IPS-18a (cell line): ENCODE data around the gene SLC16A12.
"Not testable (repeated sequence)": the region's sequence is repeated elsewhere in the genome, so short reads cannot be mapped to it uniquely, and the experiment has no call there.

Experiments used
- H3K27ac ChIP-seq: one replicate; pipeline ENCODE4 v1.5.1; 2013; ENCODE audit warnings: low read length
- H3K27me3 ChIP-seq: one replicate; pipeline ENCODE4 v1.6.1; 2013; ENCODE audit warnings: mild to moderate bottlenecking, low read length; ENCODE audit not compliant: control insufficient read depth, insufficient read depth
- H3K36me3 ChIP-seq: one replicate; pipeline ENCODE4 v1.6.1; 2013; ENCODE audit warnings: low read depth, low read length; ENCODE audit not compliant: control insufficient read depth
- H3K4me1 ChIP-seq: one replicate; pipeline ENCODE4 v1.6.1; 2013; ENCODE audit warnings: low read depth, low read length; ENCODE audit not compliant: control insufficient read depth
- H3K4me3 ChIP-seq: one replicate; pipeline ENCODE4 v1.5.1; 2013; ENCODE audit warnings: low read length
- H3K9ac ChIP-seq: one replicate; pipeline ENCODE4 v1.6.1; 2013; ENCODE audit warnings: mild to moderate bottlenecking, low read length, moderate library complexity
- H3K9me3 ChIP-seq: one replicate; pipeline ENCODE4 v1.6.1; 2013; ENCODE audit warnings: low read depth, low read length; ENCODE audit not compliant: control insufficient read depth

The SLC16A12 gene

DNA sequence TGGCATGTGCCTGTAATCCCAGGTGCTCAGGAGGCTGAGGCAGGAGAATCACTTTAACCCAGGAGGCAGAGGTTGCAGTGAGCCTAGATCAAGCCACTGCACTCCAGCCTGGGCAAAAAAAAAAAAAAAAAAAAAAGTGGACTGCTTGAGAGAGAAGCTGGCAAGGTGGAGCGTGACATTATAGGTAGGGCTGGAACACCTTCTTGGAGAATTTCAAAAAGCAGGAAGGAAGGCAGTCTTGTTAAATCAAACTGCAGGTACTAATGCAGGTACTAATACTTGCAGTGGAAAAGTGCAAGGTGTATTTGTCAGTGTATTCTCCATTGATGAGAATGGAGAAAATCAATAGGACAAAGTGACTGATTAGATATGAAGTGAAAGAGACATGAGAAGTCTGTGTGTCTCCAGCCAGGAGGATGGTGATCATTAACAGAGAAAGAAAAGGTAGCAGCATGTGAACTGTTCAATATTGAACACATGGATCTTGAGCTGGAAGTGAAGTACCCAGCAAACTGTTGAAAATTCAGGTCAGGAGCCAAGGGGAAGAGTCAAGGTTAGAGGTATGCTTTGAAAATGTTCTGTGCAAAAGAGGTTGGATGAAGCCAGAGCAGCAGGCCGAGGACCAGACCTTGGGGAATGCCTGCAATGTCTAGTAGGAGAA, 12.6 kb upstream of the SLC16A12 start:
- no peaks in the 10 kb centered on the region for H3K9me3 ChIP-seq
- no peaks in the 10 kb centered on the region for H3K36me3 ChIP-seq
- H3K4me3 ChIP-seq = no peak overlapping the region
- no peaks in the 10 kb centered on the region for H3K4me1 ChIP-seq
- no peak overlapping the region for H3K9ac ChIP-seq
- no peak overlapping the region for H3K27ac ChIP-seq
- H3K27me3 ChIP-seq = no peaks in the 10 kb centered on the region

DNA sequence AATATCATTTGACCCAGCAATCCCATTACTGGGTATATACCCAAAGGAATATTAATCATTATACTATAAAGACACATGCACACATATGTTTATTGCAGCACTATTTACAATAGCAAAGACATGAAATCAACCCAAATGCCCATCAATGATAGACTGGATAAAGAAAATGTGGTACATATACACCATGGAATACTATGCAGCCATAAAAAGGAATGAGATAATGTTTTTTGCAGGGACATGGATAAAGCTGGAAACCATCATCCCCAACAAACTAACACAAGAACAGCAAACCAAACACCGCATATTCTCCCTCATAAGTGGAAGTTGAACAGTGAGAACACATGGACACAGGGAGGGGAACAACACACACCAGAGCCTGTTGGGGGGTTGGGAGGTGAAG, 11.3 kb upstream of the SLC16A12 start:
- not testable (repeated sequence) for H3K36me3 ChIP-seq, H3K27ac ChIP-seq, H3K27me3 ChIP-seq, H3K4me1 ChIP-seq, H3K9me3 ChIP-seq, H3K9ac ChIP-seq, H3K4me3 ChIP-seq

DNA sequence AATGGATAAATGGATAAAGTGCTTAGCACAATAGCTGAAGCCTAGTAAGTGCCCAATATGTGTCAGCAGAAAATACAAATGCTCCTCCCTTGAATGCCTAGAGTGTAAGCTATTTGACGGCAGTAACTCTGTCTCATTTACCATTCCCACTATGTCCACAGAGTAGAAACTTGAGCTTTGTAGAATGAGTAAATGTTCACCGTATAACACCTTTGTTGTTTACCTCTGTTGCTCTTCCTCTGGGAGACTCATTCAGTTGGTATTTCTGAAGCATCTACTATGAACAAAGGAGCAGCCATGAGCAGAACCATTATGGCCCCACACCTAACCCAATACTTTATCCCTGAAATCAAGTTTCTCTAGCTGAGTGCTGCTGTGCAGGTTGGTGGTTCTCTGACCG, 8.4 kb upstream of the SLC16A12 start:
- Histone ChIP-seq H3K27me3 (no peaks in the 10 kb centered on the region), H3K9ac (no peak overlapping the region), H3K36me3 (no peaks in the 10 kb centered on the region), H3K9me3 (no peaks in the 10 kb centered on the region), H3K4me1 (no peaks in the 10 kb centered on the region), H3K27ac (no peak overlapping the region), H3K4me3 (no peak overlapping the region)

DNA sequence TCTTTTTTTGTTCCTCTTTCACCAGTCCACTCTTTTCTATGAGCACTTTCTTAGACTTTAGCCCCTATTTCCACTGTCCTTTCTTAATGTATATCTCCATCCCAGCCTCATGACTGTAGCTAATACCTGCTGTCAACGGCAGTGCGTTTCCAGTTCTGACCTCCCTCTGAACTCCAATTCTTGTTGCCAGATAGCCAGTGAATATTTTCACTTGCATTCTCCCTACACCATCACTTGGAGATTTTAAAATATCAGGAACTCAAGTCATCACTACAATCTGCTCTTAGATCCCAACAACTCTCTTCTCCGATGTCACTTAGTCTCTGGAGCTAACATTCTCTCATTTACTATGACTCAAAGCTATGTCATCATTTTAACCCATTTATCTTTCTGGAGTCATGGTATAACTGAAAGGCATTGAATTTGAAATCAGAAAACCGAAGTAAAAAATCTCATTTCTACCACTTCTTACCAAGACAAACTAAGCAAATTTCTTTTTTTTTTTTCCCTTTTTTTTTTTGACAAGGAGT, 5.1 kb upstream of the SLC16A12 start:
- Histone ChIP-seq H3K4me3 (no peak overlapping the region), H3K27ac (no peak overlapping the region), H3K4me1 (peaks cover 10% of the 10 kb centered on the region), H3K27me3 (peaks cover 24% of the 10 kb centered on the region), H3K9me3 (no peaks in the 10 kb centered on the region), H3K9ac (no peak overlapping the region), H3K36me3 (no peaks in the 10 kb centered on the region)

DNA sequence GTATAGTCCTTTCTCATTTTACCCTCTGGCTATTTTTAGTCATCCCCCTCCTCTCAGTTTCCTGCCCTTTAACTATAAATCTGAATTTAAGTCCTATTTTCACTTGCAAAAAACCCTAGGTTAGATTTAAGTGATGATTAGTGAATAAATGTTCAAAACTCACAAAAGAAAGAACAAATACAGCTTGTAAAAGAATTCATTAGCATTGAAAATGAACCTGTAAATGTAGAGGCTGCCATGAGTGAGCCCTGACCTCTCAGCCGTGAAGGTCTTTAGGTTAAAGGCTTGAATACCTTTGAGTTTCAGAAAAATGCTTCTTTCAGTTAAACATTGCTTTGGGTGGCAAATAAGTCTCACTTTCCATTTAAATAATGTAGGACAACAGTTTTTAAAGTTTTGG, 2.0 kb upstream of the SLC16A12 start:
- Histone ChIP-seq H3K27me3 (peaks cover 47% of the 10 kb centered on the region), H3K27ac (no peak overlapping the region), H3K9me3 (no peaks in the 10 kb centered on the region), H3K4me1 (peaks cover 28% of the 10 kb centered on the region), H3K36me3 (no peaks in the 10 kb centered on the region), H3K9ac (no peak overlapping the region), H3K4me3 (no peak overlapping the region)

DNA sequence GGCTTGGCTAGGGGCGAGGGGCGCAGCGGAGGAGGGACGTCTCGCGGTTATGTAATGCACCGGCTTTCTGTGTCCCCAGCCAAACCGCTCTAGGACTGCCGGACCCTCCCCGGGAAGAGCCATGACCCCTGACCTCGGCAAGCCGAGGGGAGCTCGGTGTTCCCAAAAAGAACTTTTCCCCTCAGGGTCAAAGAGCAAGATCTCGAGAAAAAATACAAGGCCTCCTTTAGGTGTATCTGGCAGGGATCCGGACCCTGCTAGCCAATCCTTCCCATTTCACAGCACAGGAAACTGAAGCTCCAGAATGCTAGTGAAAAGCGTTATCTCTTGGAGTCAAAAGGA, 590 bp upstream of the SLC16A12 start:
- Histone ChIP-seq H3K9ac (peak overlapping the region; percentile 20), H3K36me3 (no peaks in the 10 kb centered on the region), H3K27ac (no peak overlapping the region), H3K4me1 (peaks cover 28% of the 10 kb centered on the region), H3K4me3 (peak overlapping the region; percentile 47), H3K9me3 (no peaks in the 10 kb centered on the region), H3K27me3 (peaks cover 47% of the 10 kb centered on the region)

DNA sequence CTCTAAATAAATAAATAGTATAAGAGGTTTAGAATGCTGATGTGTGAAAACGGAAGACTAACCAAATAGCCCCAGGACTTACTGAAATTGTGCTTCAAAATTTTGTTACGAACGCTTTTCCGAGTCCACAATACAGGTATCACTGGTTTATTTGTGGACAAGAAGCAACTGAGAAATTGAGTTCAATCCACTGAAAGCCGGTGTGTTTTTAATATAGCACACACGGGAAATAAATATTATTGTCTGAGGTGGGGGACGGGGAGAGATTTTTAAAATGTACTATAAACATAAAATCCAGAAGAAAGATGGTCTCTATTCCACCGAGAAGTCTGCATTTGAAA, 598 bp downstream of the SLC16A12 start:
- peaks cover 28% of the 10 kb centered on the region for H3K4me1 ChIP-seq
- H3K36me3 ChIP-seq = no peaks in the 10 kb centered on the region
- H3K9ac ChIP-seq = peak overlapping the region; percentile 12
- peaks cover 47% of the 10 kb centered on the region for H3K27me3 ChIP-seq
- peak overlapping the region; percentile 73 for H3K4me3 ChIP-seq
- H3K9me3 ChIP-seq = no peaks in the 10 kb centered on the region
- no peak overlapping the region for H3K27ac ChIP-seq

DNA sequence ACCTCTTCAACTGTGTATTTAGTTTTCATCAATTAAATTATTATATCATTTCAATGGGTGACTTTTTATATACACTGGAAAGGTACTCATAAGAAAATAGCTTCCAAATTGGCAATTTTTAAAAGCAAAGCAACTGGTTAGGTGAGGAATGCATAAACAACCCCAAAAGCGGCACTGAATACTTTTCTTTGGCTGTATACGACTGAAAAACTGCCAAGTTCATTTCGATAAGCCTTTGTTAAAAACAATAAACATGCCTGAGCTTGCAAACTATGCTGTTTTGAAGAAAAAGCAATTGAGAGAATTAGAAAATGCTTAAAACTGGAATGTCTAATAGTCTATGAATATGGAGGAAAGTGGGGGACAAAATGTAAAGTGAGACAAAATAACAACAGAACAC, 2.9 kb downstream of the SLC16A12 start:
- H3K4me3 ChIP-seq = no peak overlapping the region
- H3K27ac ChIP-seq = no peak overlapping the region
- H3K27me3 ChIP-seq = peaks cover 42% of the 10 kb centered on the region
- no peak overlapping the region for H3K9ac ChIP-seq
- H3K9me3 ChIP-seq = no peaks in the 10 kb centered on the region
- peaks cover 25% of the 10 kb centered on the region for H3K4me1 ChIP-seq
- H3K36me3 ChIP-seq = no peaks in the 10 kb centered on the region

DNA sequence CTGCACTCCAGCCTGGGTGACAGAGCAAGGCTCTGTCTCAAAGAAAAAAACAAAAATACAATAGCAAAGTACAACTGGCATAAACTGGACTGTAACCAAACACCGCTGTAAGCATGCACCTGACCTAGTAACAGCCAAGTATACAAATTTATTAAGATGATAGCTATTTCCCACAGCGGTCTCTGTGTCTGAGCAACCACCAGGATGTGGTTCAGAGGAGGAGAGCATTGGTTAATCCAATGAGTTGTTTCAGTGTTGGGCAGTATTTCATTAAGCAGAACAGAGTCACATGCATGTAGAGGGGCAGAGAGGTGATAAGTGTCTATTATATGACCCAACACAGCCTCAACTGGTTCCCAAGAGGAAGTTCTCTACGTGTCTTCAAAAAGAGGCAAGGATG, 4.0 kb downstream of the SLC16A12 start:
- H3K27ac ChIP-seq = no peak overlapping the region
- no peak overlapping the region for H3K9ac ChIP-seq
- H3K36me3 ChIP-seq = no peaks in the 10 kb centered on the region
- H3K4me1 ChIP-seq = peaks cover 21% of the 10 kb centered on the region
- H3K27me3 ChIP-seq = peaks cover 31% of the 10 kb centered on the region
- no peak overlapping the region for H3K4me3 ChIP-seq
- no peaks in the 10 kb centered on the region for H3K9me3 ChIP-seq

DNA sequence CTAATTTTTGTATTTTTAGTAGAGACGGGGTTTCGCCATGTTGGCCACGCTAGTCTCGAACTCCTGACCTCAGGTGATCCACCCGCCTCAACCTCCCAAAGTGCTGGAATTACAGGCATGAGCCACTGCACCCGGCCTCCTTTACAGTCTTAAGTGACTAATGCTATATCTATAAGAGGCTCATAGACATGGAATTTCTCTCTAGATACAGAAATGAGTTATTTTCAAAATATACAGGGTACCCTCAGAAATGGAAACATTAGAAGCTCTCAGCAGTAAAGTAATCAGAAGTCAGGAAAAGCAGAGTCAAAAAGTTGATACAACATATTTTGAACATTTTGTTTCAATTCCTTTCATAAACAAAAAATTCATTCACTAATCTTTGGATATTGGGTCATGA, 5.7 kb downstream of the SLC16A12 start:
- H3K4me1 ChIP-seq = peaks cover 15% of the 10 kb centered on the region
- H3K36me3 ChIP-seq, H3K9ac ChIP-seq, H3K4me3 ChIP-seq, H3K9me3 ChIP-seq, H3K27ac ChIP-seq: not testable (repeated sequence)
- H3K27me3 ChIP-seq = peaks cover 17% of the 10 kb centered on the region

DNA sequence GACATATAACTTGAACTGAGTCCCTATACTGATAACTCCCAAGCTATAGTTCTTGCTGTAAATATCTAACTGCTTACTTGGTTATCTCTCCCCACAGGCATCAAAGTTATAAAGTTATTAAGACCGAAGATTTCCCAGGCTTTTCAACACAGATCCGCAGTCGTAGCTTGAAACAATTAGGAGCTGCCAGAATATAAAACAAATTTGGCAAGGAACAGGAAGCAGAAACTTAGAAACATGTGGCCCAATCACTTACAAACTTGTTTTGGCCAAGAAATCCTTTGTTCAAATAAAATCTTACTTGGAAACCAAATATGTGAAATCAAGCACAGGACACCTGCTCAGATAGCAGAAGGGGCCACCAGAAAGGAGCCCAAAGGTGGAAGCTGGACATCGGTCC, 9.0 kb downstream of the SLC16A12 start:
- no peaks in the 10 kb centered on the region for H3K27me3 ChIP-seq
- H3K4me1 ChIP-seq = no peaks in the 10 kb centered on the region

DNA sequence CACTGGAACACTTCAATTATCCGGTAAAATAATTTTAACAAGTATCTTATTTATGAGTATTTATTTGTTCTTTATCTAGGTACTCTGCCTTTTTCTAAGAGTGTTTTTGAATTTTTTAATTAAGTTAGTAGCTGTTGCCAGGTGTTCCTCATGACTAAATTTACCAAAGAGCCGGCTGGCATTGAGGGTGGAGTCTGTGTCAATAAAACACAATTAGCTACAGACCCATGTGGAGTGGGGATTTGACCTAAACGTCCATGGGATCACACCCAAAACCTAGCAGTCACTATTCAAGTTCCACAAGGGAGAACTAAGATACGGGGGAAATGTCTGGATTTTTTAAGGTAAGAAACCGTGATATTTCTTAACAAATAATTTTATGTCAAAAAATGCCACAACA, 9.8 kb downstream of the SLC16A12 start:
- no peak overlapping the region for H3K27ac ChIP-seq
- H3K9me3 ChIP-seq = no peaks in the 10 kb centered on the region
- H3K4me3 ChIP-seq = no peak overlapping the region
- no peaks in the 10 kb centered on the region for H3K4me1 ChIP-seq
- no peaks in the 10 kb centered on the region for H3K27me3 ChIP-seq
- no peak overlapping the region for H3K9ac ChIP-seq
- no peaks in the 10 kb centered on the region for H3K36me3 ChIP-seq

More for the DNA sequence above, 9.0 kb downstream of the SLC16A12 start:
- Histone ChIP-seq H3K36me3 (no peaks in the 10 kb centered on the region), H3K9ac (no peak overlapping the region), H3K9me3 (no peaks in the 10 kb centered on the region), H3K27ac (no peak overlapping the region), H3K4me3 (no peak overlapping the region)
